Measurements from ENCODE around the gene MAGI1. TPM values are rescaled to one million over a fixed set of nuclear protein-coding genes. Genes with fewer than 3 reads are reported as not detected.

The MAGI1 gene
- total RNA-seq, 1 experiment from 2014 or later, result 38.6 TPM

- POLR2A ChIA-PET, result no interaction called here
- RAD21 ChIA-PET (ENCODE audit: low non-redundant PET in 1 of 2, low total read pairs in 2 of 2, uncharacterized antibody in 2 of 2, unreplicated experiment in 2 of 2), result no interaction called here
- ATAC-seq, result no peak
- TF ChIP-seq, protein P1, sequence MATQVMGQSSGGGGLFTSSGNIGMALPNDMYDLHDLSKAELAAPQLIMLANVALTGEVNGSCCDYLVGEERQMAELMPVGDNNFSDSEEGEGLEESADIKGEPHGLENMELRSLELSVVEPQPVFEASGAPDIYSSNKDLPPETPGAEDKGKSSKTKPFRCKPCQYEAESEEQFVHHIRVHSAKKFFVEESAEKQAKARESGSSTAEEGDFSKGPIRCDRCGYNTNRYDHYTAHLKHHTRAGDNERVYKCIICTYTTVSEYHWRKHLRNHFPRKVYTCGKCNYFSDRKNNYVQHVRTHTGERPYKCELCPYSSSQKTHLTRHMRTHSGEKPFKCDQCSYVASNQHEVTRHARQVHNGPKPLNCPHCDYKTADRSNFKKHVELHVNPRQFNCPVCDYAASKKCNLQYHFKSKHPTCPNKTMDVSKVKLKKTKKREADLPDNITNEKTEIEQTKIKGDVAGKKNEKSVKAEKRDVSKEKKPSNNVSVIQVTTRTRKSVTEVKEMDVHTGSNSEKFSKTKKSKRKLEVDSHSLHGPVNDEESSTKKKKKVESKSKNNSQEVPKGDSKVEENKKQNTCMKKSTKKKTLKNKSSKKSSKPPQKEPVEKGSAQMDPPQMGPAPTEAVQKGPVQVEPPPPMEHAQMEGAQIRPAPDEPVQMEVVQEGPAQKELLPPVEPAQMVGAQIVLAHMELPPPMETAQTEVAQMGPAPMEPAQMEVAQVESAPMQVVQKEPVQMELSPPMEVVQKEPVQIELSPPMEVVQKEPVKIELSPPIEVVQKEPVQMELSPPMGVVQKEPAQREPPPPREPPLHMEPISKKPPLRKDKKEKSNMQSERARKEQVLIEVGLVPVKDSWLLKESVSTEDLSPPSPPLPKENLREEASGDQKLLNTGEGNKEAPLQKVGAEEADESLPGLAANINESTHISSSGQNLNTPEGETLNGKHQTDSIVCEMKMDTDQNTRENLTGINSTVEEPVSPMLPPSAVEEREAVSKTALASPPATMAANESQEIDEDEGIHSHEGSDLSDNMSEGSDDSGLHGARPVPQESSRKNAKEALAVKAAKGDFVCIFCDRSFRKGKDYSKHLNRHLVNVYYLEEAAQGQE (IDR thresholded peaks at IDR 0.05; ENCODE audit: low read depth), result no peak
- TF ChIP-seq CEBPB (IDR thresholded peaks at IDR 0.05; ENCODE audit: low read depth), result no peak
- TF ChIP-seq RAD21 (IDR thresholded peaks at IDR 0.05; ENCODE audit: low read depth), result no peak
- no peak for TF ChIP-seq YY1 (IDR thresholded peaks at IDR 0.05; ENCODE audit: extremely low read depth, insufficient replicate concordance, low read depth, low read length)
- no peak for TF ChIP-seq JUND (IDR thresholded peaks at IDR 0.05)
- TF ChIP-seq SRF (IDR thresholded peaks at IDR 0.05; ENCODE audit: low read depth), result peak; percentile 62; the same call in 1 of the 2 replicates
- TF ChIP-seq FOSL1 (IDR thresholded peaks at IDR 0.05; ENCODE audit: low read depth), result no peak
- TF ChIP-seq SP1 (IDR thresholded peaks at IDR 0.05; ENCODE audit: low read depth), result no peak
- no peak overlapping the region for H2AFZ ChIP-seq (ENCODE audit: low read depth, low read length, poor library complexity, severe bottlenecking)
- H3K36me3 ChIP-seq (ENCODE audit: control insufficient read depth in 1 of 2, insufficient read depth in 2 of 2, low read length in 2 of 2), result no peaks in the 10 kb centered on the region
- intact Hi-C loops (cut with micrococcal nuclease), result no loop called here
- H3K9ac ChIP-seq (ENCODE audit: low read length), result no peak overlapping the region
- no peak overlapping the region for H3K4me2 ChIP-seq (ENCODE audit: low read length)
- H3K4me3 ChIP-seq (replicated peaks in 1 of 2; ENCODE audit: low read depth in 1 of 2, low read length in 2 of 2), result no peak overlapping the region
- no peaks in the 10 kb centered on the region for H3K9me3 ChIP-seq (ENCODE audit: control insufficient read depth in 1 of 2, insufficient read depth in 1 of 2, low read depth in 1 of 2, low read length in 2 of 2)
- peaks cover 25 to 67% of the 10 kb centered on the region in 2 experiments for H3K4me1 ChIP-seq (ENCODE audit: control insufficient read depth in 1 of 2, insufficient read depth in 2 of 2, low read length in 2 of 2)
- H3K27me3 ChIP-seq (ENCODE audit: insufficient read depth, low read length), result no peaks in the 10 kb centered on the region
- no peak for DNase-seq (ENCODE audit: low read depth, low spot score)
- no peaks in the 10 kb centered on the region for H4K20me1 ChIP-seq (ENCODE audit: insufficient read depth)
- no TSS peak for BruUV-seq (replicated peaks)
- CTCF ChIA-PET, result no interaction called here
- no peak overlapping the region for H3K27ac ChIP-seq (ENCODE audit: low read depth, low read length)
- H3K79me2 ChIP-seq (ENCODE audit: insufficient read depth, low read length), result peaks cover 5% of the 10 kb centered on the region
- no peaks in the 10 kb centered on the region for H3K9me2 ChIP-seq (ENCODE audit: insufficient read depth)
These were observed 93.2 kb downstream of the MAGI1 start for GRCh38 chr3:65945480-65945879.

DNA sequence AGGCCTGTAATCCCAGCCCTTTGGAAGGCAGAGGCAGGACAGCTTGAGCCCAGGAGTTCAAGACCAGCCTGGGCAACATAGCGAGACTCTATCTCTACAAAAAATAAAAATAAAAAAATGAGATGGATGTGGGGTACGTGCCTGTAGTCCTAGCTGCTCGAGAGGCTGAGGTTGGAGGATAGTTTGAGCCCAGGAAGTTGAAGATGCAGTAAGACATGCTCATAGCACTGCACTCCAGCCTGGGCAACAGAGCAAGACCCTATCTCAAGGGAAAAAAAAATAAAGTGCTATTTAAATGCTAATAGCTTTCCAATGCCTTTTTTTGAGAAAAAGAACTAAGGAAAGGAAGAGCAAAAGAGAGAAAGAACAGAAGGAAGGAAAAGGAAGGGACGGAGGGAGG, 94.5 kb downstream of the MAGI1 start:
- Histone ChIP-seq H3K79me2 (ENCODE audit: insufficient read depth, low read length) (peaks cover 10% of the 10 kb centered on the region), H3K9ac (ENCODE audit: low read length) (no peak overlapping the region), H3K9me3 (ENCODE audit: control insufficient read depth in 1 of 2, insufficient read depth in 1 of 2, low read depth in 1 of 2, low read length in 2 of 2) (no peaks in the 10 kb centered on the region), H3K4me1 (ENCODE audit: control insufficient read depth in 1 of 2, insufficient read depth in 2 of 2, low read length in 2 of 2) (peaks cover 22 to 67% of the 10 kb centered on the region in 2 experiments), H3K27ac (ENCODE audit: low read depth, low read length) (no peak overlapping the region), H3K4me2 (ENCODE audit: low read length) (no peak overlapping the region), H3K9me2 (ENCODE audit: insufficient read depth) (no peaks in the 10 kb centered on the region), H2AFZ (ENCODE audit: low read depth, low read length, poor library complexity, severe bottlenecking) (no peak overlapping the region), H3K4me3 (replicated peaks in 1 of 2; ENCODE audit: low read depth in 1 of 2, low read length in 2 of 2) (no peak overlapping the region), H4K20me1 (ENCODE audit: insufficient read depth) (no peaks in the 10 kb centered on the region), H3K27me3 (ENCODE audit: insufficient read depth, low read length) (no peaks in the 10 kb centered on the region), H3K36me3 (ENCODE audit: control insufficient read depth in 1 of 2, insufficient read depth in 2 of 2, low read length in 2 of 2) (no peaks in the 10 kb centered on the region)
- CTCF ChIA-PET, result no interaction called here
- intact Hi-C loops (cut with micrococcal nuclease), result no loop called here
- RAD21 ChIA-PET (ENCODE audit: low non-redundant PET in 1 of 2, low total read pairs in 2 of 2, uncharacterized antibody in 2 of 2, unreplicated experiment in 2 of 2), result no interaction called here
- DNase-seq (ENCODE audit: low read depth, low spot score), result no peak
- no TSS peak for BruUV-seq (replicated peaks)
- TF ChIP-seq, protein P1 (IDR thresholded peaks at IDR 0.05; ENCODE audit: low read depth), result no peak
- TF ChIP-seq SP1 (IDR thresholded peaks at IDR 0.05; ENCODE audit: low read depth) (no peak), EZH2 (IDR thresholded peaks at IDR 0.05) (no peak), MAX (IDR thresholded peaks at IDR 0.05) (no peak), SIN3A (IDR thresholded peaks at IDR 0.05; ENCODE audit: low read depth) (no peak)
- ATAC-seq, result no peak
- POLR2A ChIA-PET, result no interaction called here
